Neural cell (in vitro differentiated cells): ENCODE data around the gene ZDHHC4.

Experiments used
- CTCF ChIP-seq: fragments of 450-650 bp; IDR thresholded peaks from 2 replicates; pipeline ENCODE4 v1.5.1; 2014; ENCODE audit warnings: antibody characterized with exemption, mild to moderate bottlenecking, moderate library complexity; ENCODE audit not compliant: poor library complexity, severe bottlenecking
- EP300 ChIP-seq: fragments of 450-650 bp; conservative IDR thresholded peaks from 2 replicates; pipeline ENCODE4 v1.6.1; 2014; ENCODE audit warnings: antibody characterized with exemption, mild to moderate bottlenecking, moderate library complexity; ENCODE audit not compliant: poor library complexity, severe bottlenecking
- EZH2 ChIP-seq: fragments of 200-600, 300-800 bp; shearing (Covaris generic), sonication (generic); IDR thresholded peaks from 2 replicates; pipeline ENCODE4 v1.6.1; 2014; ENCODE audit warnings: antibody characterized with exemption, low read length, borderline replicate concordance, mild to moderate bottlenecking; ENCODE audit not compliant: insufficient read depth, poor library complexity, severe bottlenecking
- REST ChIP-seq: IDR thresholded peaks from 2 replicates; pipeline ENCODE4 v1.6.1; 2012; ENCODE audit warnings: borderline replicate concordance

DNA sequence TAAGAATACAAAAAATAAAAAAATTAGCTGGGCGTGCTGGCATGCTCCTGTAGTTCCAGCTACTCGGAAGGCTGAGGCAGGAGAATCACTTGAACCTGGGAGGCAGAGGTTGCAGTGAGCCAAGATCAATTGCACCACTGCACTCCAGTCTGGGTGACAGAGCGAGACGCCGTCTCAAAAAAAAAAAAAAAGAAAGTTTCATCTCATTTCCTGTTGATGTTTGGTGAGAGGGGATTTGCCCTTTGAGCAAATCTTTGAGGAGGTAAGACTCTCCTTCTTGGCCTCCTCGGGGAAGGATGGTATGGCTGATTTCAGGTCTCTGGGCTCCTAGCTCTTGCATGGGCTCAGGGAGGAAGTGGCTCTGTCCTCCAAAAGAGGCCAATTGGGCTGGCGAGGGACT, 22.4 kb upstream of the ZDHHC4 start:
- TF ChIP-seq CTCF, result no peak
- TF ChIP-seq REST, result no peak
- TF ChIP-seq EZH2, result no peak
- no peak for TF ChIP-seq EP300
